GM12878 (cell line): ENCODE data around the gene FHOD3. TPM values are rescaled to one million over a fixed set of nuclear protein-coding genes. Genes with fewer than 3 reads are reported as not detected.
"Not testable (repeated sequence)": the region's sequence is repeated elsewhere in the genome, so short reads cannot be mapped to it uniquely, and the experiment has no call there.

Source experiments
- ATAC-seq: fragments of 200-7000 bp; cut with Tn5 transposase; 3 replicates; pipeline ENCODE4 v1.9.1; 2020; ENCODE audit warnings: mild to moderate bottlenecking, moderate library complexity
- BruUV-seq: library from RNA; stranded (reverse); fragments of 400-500 nt; replicated peaks from 2 replicates; lab custom pipeline; 2021; lab: Mats Ljungman, UMichigan
- CTCF ChIA-PET: fragments of 300-600 bp; sonication (Branson Sonifier 250); formaldehyde crosslinking; extraction: SDS; loops from one replicate; lab custom pipeline; 2021; ENCODE audit warnings: inconsistent platforms; lab: Yijun Ruan, JAX
- POLR2A ChIA-PET: fragments of 350-600 bp; formaldehyde crosslinking; extraction: SDS; loops from one replicate; lab custom pipeline; 2021; ENCODE audit warnings: inconsistent platforms; lab: Charles Lee
- RAD21 ChIA-PET: fragments of 300-600 bp; sonication (Branson Sonifier 250); formaldehyde crosslinking; loops from one replicate; lab custom pipeline; 2023; ENCODE audit warnings: antibody characterized with exemption; ENCODE audit not compliant: unreplicated experiment; lab: Charles Lee
- SMC1A ChIA-PET: fragments of 300-600 bp; sonication (Branson Sonifier 250); formaldehyde crosslinking; loops from one replicate; lab custom pipeline; 2023; ENCODE audit not compliant: unreplicated experiment, uncharacterized antibody; lab: Charles Lee
- DNase-seq: peaks from one replicate; pipeline ENCODE4 v3.0.0-alpha.2; 2011; ENCODE audit warnings: low read depth, low spot score
- FAIRE-seq: peaks from 3 replicates; lab custom pipeline; 2011; peaks lifted over from hg19 to GRCh38; lab: Jason Lieb, UNC
- H2AFZ ChIP-seq: 2 replicates; pipeline ENCODE4 v1.6.0; 2011; ENCODE audit warnings: low read depth, low read length, control low read depth; ENCODE audit not compliant: control insufficient read depth
- H3K27ac ChIP-seq: 2 replicates; pipeline ENCODE4 v1.5.1; 2011; ENCODE audit warnings: control low read depth; ENCODE audit not compliant: control insufficient read depth, insufficient read depth
- H3K27me3 ChIP-seq, 2 experiments: replicated peaks in 1 of 2; 2 replicates each; pipeline versions ENCODE4 v1.6.0 to v1.6.1; 2011; ENCODE audit warnings: low read length in 1 of 2; ENCODE audit not compliant: control insufficient read depth in 2 of 2, insufficient read depth in 2 of 2
- H3K36me3 ChIP-seq, 2 experiments: 2 replicates each; pipeline ENCODE4 v1.5.1; 2011; ENCODE audit warnings: low read length in 1 of 2; ENCODE audit not compliant: control insufficient read depth in 2 of 2, insufficient read depth in 2 of 2
- H3K4me1 ChIP-seq: 2 replicates; pipeline ENCODE4 v1.6.1; 2011; ENCODE audit warnings: mild to moderate bottlenecking, low read length, moderate library complexity, mixed read lengths; ENCODE audit not compliant: control insufficient read depth, insufficient read depth
- H3K4me2 ChIP-seq: 2 replicates; pipeline ENCODE4 v1.6.0; 2011; ENCODE audit warnings: control low read depth; ENCODE audit not compliant: control insufficient read depth, insufficient read depth
- H3K4me3 ChIP-seq: fragments of 200-600 bp; sonication (generic); 2 replicates; pipeline ENCODE4 v1.5.1; 2016
- H3K79me2 ChIP-seq: 2 replicates; pipeline ENCODE4 v1.6.0; 2011; ENCODE audit warnings: low read length; ENCODE audit not compliant: control insufficient read depth, insufficient read depth
- H3K9ac ChIP-seq: 2 replicates; pipeline ENCODE4 v1.8.0; 2011; ENCODE audit warnings: low read length, control low read depth, mixed read lengths; ENCODE audit not compliant: control insufficient read depth, insufficient read depth
- H3K9me3 ChIP-seq: replicated peaks from 3 replicates; pipeline ENCODE4 v1.5.1; 2011; ENCODE audit warnings: mild to moderate bottlenecking, low read length; ENCODE audit not compliant: control insufficient read depth, insufficient read depth
- H4K20me1 ChIP-seq: 2 replicates; pipeline ENCODE4 v1.6.0; 2011; ENCODE audit not compliant: control insufficient read depth, insufficient read depth
- CBX3 ChIP-seq: fragments of 200-600 bp; sonication (generic); IDR thresholded peaks from 2 replicates; pipeline ENCODE4 v1.6.1; 2016; ENCODE audit warnings: low read depth, borderline replicate concordance
- CHD1 ChIP-seq: IDR thresholded peaks from 2 replicates; pipeline ENCODE4 v1.6.1; 2012; ENCODE audit warnings: low read depth, low read length, improper control_type of control experiment
- GATAD2B ChIP-seq: fragments of 450-650 bp; conservative IDR thresholded peaks from 2 replicates; pipeline ENCODE4 v1.6.1; 2017; ENCODE audit warnings: low read depth, mild to moderate bottlenecking, moderate library complexity
- HCFC1 ChIP-seq: fragments of 150-350 bp; IDR thresholded peaks from 2 replicates; pipeline ENCODE4 v1.6.1; 2014; ENCODE audit warnings: low read length
- MEF2A ChIP-seq: IDR thresholded peaks from 2 replicates; pipeline ENCODE4 v1.6.1; 2011; ENCODE audit warnings: low read depth, mild to moderate bottlenecking, low read length, moderate library complexity; ENCODE audit not compliant: insufficient read depth
- MXI1 ChIP-seq: fragments of 150-350 bp; IDR thresholded peaks from 2 replicates; pipeline ENCODE4 v1.6.1; 2011; ENCODE audit warnings: low read depth, mild to moderate bottlenecking, inconsistent platforms, low read length, improper control_type of control experiment
- NR2C1 ChIP-seq: fragments of 450-650 bp; IDR thresholded peaks from 2 replicates; pipeline ENCODE4 v1.6.1; 2017; ENCODE audit warnings: antibody characterized with exemption, mild to moderate bottlenecking, moderate library complexity
- SREBF2 ChIP-seq: IDR thresholded peaks from 2 replicates; pipeline ENCODE4 v1.6.1; 2012; ENCODE audit warnings: mild to moderate bottlenecking, low read length
- TCF7 ChIP-seq: IDR thresholded peaks from 2 replicates; pipeline ENCODE4 v1.6.1; 2014; ENCODE audit warnings: antibody characterized with exemption, borderline replicate concordance
- YBX1 ChIP-seq: fragments of 450-650 bp; IDR thresholded peaks from 2 replicates; pipeline ENCODE4 v1.6.1; 2016; ENCODE audit warnings: antibody characterized with exemption
- ZNF622 ChIP-seq: fragments of 450-650 bp; IDR thresholded peaks from 2 replicates; pipeline ENCODE4 v1.6.1; 2017; ENCODE audit warnings: mild to moderate bottlenecking, inconsistent platforms
- WGBS: methylation state at CpG from one replicate; pipeline ENCODE4 v1.1.6; 2016; ENCODE audit warnings: low lambda C conversion rate; ENCODE audit not compliant: insufficient replicate concordance, insufficient coverage; ENCODE audit errors: missing lambda C conversion rate; 5-methylcytosine and 5-hydroxymethylcytosine counted together
- in situ Hi-C: fragments of 300-500 bp; cut with MboI; formaldehyde crosslinking; loops from 9 replicates; pipeline ENCODE4 v1.14.3; 2018; ENCODE audit warnings: mixed read lengths
- intact Hi-C: fragments of 100-400 bp; cut with micrococcal nuclease; formaldehyde crosslinking; loops from one replicate; pipeline ENCODE4 v1.14.2; 2022; ENCODE audit not compliant: unreplicated experiment
- polyA plus RNA-seq, 11 experiments: library from polyadenylated mRNA; depleted of rRNA in 4 of 11; unstranded in 6 of 11; stranded (reverse) in 5 of 11; fragments of >200 nt; fragmentation: Nextera tagmentation in 4 of 11; fragmentation: Illumina TruSeq in 1 of 11; extraction: Ambion mirVana in 4 of 11; extraction: Trizol in 1 of 11; gene quantifications; 1 replicate in 1 of 11; 2 replicates in 10 of 11; pipeline versions ENCODE4 v1.2.1 to v1.2.3, GENCODE V29; 2011 to 2016; ENCODE audit warnings: inconsistent platforms in 2 of 11, missing spikeins in 2 of 11, low read depth in 1 of 11
- total RNA-seq, 4 experiments: library from RNA; depleted of rRNA in 3 of 4; stranded (reverse); fragments of >200 nt in 3 of 4; fragmentation: Illumina TruSeq in 1 of 4; extraction: Trizol in 1 of 4; gene quantifications; 2 replicates each; pipeline versions ENCODE4 v1.2.1 to v1.2.3, GENCODE V29; 2013 to 2021
- TF ChIP-seq, protein P1 (sequence below): IDR thresholded peaks from 2 replicates; pipeline ENCODE4 v1.6.1; 2011; ENCODE audit warnings: mild to moderate bottlenecking, low read depth, low read length, moderate library complexity; ENCODE audit not compliant: insufficient replicate concordance
- TF ChIP-seq, protein P2 (sequence below): fragments of 450-650 bp; formaldehyde crosslinking; IDR thresholded peaks from 2 replicates; pipeline ENCODE4 v1.5.0; 2022; ENCODE audit warnings: mild to moderate bottlenecking, missing genetic modification characterization

Gene FHOD3
- total and polyA plus RNA-seq, 10 of the 15 experiments (the other 5 are each of a cell fraction or from before 2014, with no cell fraction given) = 0.77 to 26.7 (median 10.4) TPM

DNA sequence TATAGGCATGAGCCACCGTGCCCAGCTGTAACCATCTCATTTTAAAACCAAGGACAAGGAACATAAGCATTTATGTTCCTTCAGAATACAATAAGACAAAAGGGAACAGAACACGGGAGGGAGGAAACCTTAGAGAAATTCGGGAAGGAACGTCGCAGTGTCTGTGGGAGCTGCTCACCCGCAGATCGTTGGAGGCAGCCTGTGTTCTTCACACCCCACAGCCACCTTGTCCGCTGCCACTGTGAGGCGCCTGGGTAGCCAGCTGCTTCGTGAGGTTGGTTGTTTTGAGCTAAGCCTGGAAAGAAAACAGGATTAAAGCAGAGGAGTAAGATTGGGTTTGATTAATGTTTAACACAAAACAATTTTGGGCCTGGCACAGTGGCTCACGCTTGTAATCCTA lies 250.0 kb downstream of the FHOD3 start:
- TF ChIP-seq CHD1 (no peak), NR2C1 (no peak), YBX1 (no peak), ZNF622 (no peak), MXI1 (no peak), TCF7 (no peak), HCFC1 (no peak), CBX3 (no peak), GATAD2B (no peak), MEF2A (no peak), SREBF2 (no peak)
- TF ChIP-seq, protein P1, sequence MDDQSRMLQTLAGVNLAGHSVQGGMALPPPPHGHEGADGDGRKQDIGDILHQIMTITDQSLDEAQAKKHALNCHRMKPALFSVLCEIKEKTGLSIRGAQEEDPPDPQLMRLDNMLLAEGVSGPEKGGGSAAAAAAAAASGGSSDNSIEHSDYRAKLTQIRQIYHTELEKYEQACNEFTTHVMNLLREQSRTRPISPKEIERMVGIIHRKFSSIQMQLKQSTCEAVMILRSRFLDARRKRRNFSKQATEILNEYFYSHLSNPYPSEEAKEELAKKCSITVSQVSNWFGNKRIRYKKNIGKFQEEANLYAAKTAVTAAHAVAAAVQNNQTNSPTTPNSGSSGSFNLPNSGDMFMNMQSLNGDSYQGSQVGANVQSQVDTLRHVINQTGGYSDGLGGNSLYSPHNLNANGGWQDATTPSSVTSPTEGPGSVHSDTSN = no peak
- TF ChIP-seq, protein P2, sequence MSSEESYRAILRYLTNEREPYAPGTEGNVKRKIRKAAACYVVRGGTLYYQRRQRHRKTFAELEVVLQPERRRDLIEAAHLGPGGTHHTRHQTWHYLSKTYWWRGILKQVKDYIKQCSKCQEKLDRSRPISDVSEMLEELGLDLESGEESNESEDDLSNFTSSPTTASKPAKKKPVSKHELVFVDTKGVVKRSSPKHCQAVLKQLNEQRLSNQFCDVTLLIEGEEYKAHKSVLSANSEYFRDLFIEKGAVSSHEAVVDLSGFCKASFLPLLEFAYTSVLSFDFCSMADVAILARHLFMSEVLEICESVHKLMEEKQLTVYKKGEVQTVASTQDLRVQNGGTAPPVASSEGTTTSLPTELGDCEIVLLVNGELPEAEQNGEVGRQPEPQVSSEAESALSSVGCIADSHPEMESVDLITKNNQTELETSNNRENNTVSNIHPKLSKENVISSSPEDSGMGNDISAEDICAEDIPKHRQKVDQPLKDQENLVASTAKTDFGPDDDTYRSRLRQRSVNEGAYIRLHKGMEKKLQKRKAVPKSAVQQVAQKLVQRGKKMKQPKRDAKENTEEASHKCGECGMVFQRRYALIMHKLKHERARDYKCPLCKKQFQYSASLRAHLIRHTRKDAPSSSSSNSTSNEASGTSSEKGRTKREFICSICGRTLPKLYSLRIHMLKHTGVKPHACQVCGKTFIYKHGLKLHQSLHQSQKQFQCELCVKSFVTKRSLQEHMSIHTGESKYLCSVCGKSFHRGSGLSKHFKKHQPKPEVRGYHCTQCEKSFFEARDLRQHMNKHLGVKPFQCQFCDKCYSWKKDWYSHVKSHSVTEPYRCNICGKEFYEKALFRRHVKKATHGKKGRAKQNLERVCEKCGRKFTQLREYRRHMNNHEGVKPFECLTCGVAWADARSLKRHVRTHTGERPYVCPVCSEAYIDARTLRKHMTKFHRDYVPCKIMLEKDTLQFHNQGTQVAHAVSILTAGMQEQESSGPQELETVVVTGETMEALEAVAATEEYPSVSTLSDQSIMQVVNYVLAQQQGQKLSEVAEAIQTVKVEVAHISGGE (CRISPR knock-in tag) = no peak
- TF ChIP-seq, all 136 proteins: peak for 0
- H3K4me2 ChIP-seq = no peak overlapping the region
- SMC1A ChIA-PET = interaction anchor here (1.3 kb wide), 1 partner anchor 11 kb away, joined by 5 read pairs; no protein-coding TSS in a partner anchor
- CTCF ChIA-PET = interaction anchor here (0.7 kb wide), 1 partner anchor 12 kb away, joined by 3 read pairs; no protein-coding TSS in a partner anchor
- FAIRE-seq = no peak
- intact Hi-C loops (no loop called here), in situ Hi-C loops (no loop called here)
- no peak for ATAC-seq
- WGBS = 66% methylated on average over 11 of the region's 11 CpGs
- H3K4me3 ChIP-seq = no peak overlapping the region
- H4K20me1 ChIP-seq = no peaks in the 10 kb centered on the region
- H3K79me2 ChIP-seq = no peaks in the 10 kb centered on the region
- H3K36me3 ChIP-seq = no peaks in the 10 kb centered on the region; a peak in 1 of 4 replicates
- H3K9ac ChIP-seq = no peak overlapping the region
- H3K27ac ChIP-seq = no peak overlapping the region
- POLR2A ChIA-PET = no interaction called here
- H3K9me3 ChIP-seq = no peaks in the 10 kb centered on the region; the same call in 2 of the 3 replicates
- RAD21 ChIA-PET = no interaction called here
- no TSS peak for BruUV-seq
- no peaks in the 10 kb centered on the region for H3K27me3 ChIP-seq
- no peaks in the 10 kb centered on the region for H3K4me1 ChIP-seq
- DNase-seq = no peak
- no peak overlapping the region for H2AFZ ChIP-seq

GRCh38 chr18:36551274-36551673 lies 253.8 kb downstream of the FHOD3 start:
- in situ Hi-C loops, intact Hi-C loops, RAD21 ChIA-PET, H3K9me3 ChIP-seq, H3K27ac ChIP-seq, H3K27me3 ChIP-seq, H2AFZ ChIP-seq, FAIRE-seq, H3K9ac ChIP-seq, POLR2A ChIA-PET, DNase-seq, H3K4me2 ChIP-seq, ATAC-seq, BruUV-seq, H3K36me3 ChIP-seq, H3K4me1 ChIP-seq, H3K4me3 ChIP-seq, H3K79me2 ChIP-seq, H4K20me1 ChIP-seq, CTCF ChIA-PET: not testable (repeated sequence)
- 17% methylated on average over 1 of the region's 1 CpG for WGBS
- SMC1A ChIA-PET = interaction anchor here (1.2 kb wide), 1 partner anchor 9 kb away, joined by 3 read pairs; no protein-coding TSS in a partner anchor
